Stimulated activated CD8-positive, alpha-beta memory T cell treated with anti-CD3 and anti-CD28 coated beads, Interleukin-2, amount 100 ng/mL, for 48 hours (primary cell): Measurements from ENCODE around the gene NPHP4.
"Not testable (repeated sequence)": the region's sequence is repeated elsewhere in the genome, so short reads cannot be mapped to it uniquely, and the experiment has no call there.

Experiments
- DNase-seq, 2 donors: peaks; one replicate each; pipeline ENCODE4 v3.0.0-alpha.2; 2020; ENCODE audit warnings: low read depth in 2 of 2

Gene NPHP4

DNA sequence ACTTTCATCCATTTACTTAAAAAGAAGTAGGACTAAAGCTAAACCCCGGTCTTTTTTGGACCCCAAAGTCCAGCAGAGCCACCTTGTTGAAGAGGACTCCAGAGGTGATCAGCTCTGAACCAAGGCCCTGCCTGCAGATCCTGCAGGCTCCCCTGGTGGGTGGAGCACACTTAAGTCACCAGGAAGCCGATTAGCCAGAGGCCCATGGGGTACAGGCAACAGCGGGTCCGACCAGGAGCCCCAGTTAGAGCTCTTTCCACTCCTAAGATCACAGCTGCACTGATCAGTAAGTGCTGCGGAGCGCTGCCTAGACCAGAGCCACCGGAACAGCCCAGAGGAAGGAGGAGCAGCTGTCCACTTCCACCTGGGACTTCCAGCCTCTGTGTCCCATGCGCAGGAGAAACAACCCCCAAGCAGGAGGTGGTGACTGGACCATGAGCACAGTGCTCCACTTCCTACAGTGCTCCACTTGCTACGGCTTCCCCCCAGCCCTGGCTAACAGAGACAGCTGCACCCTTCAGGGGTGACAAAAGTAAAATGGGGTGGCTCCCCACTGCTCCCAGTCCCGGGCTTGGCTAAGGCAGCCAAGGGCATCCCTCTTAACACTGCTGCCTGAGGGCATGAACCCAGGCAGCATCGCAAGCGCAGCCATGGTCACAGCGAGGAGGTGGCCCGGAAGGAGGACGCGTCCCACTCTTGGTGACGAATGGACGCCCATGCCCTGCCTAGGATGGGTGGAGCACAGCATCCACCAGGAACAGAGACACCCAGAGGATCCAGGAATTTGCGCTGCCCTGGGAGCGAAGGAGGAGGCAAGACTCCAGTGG lies 58.0 kb downstream of the NPHP4 start:
- DNase-seq: no peak

DNA sequence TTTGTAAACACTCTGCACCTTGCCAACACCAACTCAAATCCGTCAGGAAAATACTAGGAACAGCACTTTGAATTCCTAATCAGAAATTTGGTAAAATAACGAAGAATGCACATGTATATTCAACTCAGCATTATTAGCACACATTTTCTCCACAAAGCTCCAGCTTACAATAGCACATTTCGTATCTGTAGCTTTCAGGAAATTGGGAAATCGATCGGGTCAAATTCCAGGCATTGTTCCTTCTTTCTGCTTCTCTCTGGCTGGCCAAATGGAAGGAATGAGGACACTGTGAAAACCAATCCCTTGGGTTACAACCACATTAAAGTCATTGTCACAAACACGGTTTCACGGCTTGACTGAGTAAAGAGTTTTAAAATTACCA lies 58.6 kb downstream of the NPHP4 start:
- no peak for DNase-seq

- DNase-seq: no peak
Observed at GRCh38 chr1:5933050-5933449, 59.2 kb downstream of the NPHP4 start.

- DNase-seq: no peak
Observed at GRCh38 chr1:5928714-5929400, 63.4 kb downstream of the NPHP4 start.

DNA sequence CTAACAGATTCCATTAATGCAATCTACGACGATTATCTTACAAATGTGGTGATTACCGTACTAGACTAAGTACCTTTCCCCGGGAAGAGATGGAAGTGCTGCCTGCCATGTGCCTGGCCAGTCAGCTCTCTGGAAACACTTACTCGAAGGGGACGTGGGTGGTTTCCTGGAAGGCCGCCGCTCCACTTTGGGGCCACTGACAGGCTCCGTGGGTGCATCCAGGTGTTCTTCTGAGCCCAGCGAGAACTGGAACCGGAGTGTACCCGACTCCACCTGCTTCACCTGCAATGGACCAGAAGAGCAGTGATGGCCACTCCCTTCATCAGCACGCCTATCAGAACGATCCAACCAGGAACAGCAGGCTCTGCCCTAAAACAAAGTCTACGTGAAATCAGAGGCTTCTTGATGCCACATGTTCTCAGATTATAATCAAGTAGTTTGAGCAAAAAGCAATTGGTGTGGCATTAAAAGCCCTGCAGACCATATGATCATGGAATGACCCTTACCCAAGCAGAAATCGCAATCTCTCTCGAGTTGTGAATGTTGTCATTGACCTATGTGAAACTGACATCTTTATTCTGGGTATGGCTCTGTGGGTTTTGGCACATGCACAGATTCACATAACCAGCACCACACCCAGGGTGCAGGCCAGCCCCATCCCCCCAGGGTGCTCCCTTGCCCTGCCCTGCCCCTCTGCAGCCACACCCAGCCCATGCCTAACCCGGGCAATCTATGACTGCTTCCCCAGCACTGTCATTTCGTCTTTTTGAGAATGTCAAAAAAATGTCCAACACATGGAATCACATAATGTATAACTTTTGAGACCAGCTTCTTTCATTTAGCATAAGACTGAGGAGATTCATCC lies 64.5 kb downstream of the NPHP4 start:
- no peak for DNase-seq

GRCh38 chr1:5926686-5927435 lies 65.4 kb downstream of the NPHP4 start:
- no peak for DNase-seq

GRCh38 chr1:5922700-5923330 lies 69.4 kb downstream of the NPHP4 start:
- not testable (repeated sequence) for DNase-seq

- DNase-seq: no peak
Observed at GRCh38 chr1:5921671-5922070, 70.6 kb downstream of the NPHP4 start.

GRCh38 chr1:5921129-5921528 lies 71.1 kb downstream of the NPHP4 start:
- DNase-seq: no peak

DNA sequence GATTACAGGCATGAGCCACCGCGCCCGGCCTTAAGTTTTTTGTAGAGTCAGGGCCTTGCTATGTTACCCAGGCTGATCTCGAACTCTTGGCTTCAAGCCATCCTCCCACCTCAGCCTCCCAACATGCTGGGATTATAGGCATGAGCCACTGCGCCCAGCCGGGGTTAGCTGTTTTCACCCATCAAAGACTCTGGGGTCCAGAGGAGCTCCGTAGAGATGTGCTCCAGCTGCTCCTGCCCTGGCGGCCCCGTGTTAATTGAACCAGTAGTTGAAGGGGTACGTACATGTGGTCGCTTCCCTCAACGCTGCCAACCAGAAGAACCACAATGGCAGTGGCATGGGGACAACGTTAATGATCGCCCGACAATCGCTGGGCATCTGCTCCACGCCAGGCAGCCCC lies 72.0 kb downstream of the NPHP4 start:
- DNase-seq: no peak

GRCh38 chr1:5918275-5918649 lies 74.0 kb downstream of the NPHP4 start:
- DNase-seq: no peak

GRCh38 chr1:5917591-5918274 lies 74.5 kb downstream of the NPHP4 start:
- DNase-seq: no peak

DNA sequence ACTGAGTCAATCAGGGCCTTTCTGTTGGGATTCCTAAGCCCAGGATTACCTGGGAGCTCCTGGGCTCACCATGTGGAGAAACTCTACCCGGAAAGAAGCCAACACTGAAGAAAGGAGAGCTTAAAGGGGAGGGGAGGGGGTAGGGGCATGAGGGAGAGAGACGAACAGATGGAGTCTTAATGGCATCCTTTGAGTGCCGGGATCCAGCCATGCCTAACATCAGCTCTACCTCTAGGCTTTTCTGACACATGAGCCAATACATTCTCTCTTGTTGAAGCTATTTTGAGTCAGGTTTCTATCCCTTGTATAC lies 75.0 kb downstream of the NPHP4 start:
- DNase-seq: no peak

DNA sequence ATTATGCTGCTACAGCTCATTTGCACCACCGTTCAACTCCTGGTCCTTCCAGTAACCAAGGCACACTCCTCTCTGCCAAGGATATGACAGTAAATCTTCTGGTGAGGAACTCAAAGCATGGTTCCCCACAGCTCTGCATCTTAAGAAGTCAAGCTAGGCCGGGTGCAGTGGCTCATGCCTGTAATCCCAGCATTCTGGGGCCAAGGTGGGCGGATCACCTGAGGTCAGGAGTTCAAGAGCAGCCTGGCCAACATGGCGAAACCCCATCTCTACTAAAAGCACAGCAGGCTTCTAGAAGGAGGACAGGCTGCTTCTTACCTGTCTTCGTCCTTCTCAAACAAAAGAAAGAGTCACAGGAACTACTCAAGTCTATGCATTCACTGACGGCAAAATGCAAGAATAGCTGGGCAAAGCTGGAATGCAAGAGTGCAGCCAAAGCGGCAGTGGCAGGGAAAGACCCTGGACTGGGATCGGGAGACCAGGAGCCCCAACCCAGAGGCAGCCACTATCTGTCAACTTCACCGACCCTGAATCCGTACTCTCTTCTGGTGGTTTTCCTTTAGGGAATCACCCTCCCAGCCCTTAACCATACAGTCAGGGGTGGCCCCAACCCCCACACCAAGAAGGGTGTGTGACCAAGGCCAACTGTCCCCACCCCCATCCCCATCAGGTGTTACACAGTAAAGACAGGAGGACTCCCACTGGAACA lies 75.5 kb downstream of the NPHP4 start:
- DNase-seq: no peak

DNA sequence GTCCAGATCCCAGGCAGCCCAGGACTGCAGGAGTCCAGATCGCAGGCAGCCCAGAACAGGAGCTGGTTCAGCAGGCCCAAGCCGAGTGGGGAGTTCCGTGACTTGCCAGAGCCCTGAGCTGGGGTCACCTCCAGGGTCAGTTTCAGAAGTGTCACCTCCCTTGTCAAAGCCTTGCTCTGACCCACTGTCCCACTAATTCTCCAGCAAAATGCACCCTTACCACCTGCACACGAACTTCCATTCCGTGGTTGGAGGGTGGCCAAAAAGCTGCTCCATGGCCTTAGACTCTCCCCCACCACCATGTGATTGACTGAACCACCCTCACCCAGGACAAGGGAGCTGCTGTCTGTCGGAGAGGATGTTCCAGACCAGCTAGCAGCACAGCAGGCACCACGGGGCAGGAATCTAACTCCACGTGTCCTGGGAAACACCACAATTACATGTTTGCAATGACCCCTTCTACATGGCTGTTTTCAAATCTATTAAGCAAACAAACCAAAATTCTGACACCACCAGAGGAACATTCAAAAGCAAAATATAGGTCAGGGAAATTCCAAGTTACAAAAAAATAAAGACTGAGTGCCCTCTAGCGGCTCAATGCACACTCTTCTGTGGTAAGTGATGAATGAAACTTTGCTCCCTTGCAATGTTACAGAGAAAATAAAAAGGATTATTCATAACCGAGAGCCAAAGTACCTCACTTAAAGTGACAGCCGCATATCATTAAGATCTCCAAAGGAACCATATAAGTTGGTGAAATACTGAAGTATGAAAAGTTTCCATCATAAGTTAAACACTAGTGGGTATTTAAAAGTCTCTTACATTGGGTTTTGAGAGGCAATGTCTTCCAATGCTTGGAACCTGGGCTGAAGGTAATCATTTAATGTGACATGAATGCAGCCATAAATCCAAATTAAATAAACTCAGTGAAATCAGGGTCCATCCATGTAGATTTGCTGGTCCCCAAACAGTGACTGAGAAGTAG lies 76.3 kb downstream of the NPHP4 start:
- DNase-seq: no peak

DNA sequence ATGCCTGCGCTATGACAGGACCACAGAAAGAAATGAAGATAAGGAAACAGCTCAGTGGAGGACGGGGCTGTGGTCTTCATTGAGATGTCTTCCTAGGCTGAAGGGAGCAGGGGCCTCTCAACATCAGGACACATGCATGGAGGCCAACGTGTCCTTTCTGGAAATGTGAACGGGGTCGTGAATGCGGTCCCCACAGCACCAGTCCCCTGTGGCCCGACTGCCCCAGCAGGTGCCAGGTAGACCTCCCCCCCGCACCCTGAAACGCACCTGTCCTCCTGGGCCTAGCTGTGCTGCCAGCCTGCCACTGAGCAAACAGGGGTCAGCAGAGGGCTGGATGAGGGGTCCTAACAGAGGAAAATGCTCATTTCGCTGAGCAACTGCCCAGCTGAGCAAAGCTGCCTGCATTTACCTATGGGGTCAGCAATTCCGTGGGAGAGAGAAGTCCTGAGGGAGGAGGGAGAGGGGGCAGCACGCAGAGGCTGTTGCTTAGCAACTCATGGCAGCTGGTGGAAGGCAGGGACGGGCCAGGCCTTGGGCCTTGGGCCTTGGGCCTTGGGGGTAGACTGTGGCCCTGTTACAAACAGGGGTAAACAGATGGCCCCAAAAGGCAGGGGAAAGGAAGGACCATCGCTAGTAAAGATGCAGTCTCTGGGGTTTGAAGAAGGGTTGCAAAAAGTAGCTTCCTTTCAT lies 77.4 kb downstream of the NPHP4 start:
- no peak for DNase-seq

GRCh38 chr1:5913876-5914275 lies 78.3 kb downstream of the NPHP4 start:
- DNase-seq: no peak

DNA sequence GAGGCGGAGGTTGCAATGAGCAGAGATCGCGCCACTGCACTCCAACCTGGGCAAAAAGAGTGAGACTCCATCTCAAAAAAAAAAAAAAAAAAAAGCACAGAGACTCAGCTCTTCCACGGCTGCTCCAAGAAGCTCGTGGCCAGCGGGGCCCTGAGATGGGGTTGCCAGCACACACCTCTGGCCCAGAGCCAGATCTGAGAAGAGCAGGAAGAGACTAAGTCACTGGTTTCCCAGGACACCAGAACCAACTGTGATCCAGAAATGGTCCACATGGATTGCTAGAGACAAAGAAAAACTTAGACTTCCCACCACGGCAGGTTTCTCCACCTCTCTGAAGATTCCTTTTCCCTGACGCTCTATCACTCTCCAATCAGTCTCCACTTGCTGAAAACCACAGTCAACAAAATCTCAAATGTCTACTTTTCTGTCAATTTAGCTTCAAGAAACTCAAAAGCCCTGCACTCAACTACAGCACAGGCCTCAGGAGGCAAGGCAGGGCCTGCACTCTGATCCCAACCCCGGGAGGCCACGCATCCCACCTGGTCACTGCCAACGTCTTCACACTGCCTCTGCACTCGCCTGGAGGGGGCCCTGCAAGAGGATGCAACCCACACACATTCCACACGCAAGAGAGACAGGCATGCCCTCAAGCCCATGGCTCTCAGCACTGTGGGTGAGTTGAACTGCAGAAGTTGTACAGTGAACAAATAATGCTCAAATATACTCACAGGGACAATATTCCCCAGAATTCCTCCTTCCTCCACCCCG lies 79.0 kb downstream of the NPHP4 start:
- DNase-seq: no peak
